HepG2 (cell line): ENCODE measurements around the gene EIF1AD. TPM values are rescaled to one million over a fixed set of nuclear protein-coding genes. Genes with fewer than 3 reads are reported as not detected.

ENCODE experiments used
- ATAC-seq: fragments of 200-7000 bp; cut with Tn5 transposase; 3 replicates; pipeline ENCODE4 v1.9.1; 2020; ENCODE audit warnings: mild to moderate bottlenecking, moderate library complexity
- BruUV-seq: library from RNA; stranded (reverse); fragments of 400-500 nt; replicated peaks from 2 replicates; lab custom pipeline; 2021; lab: Mats Ljungman, UMichigan
- CTCF ChIA-PET: fragments of 300-600 bp; formaldehyde crosslinking; extraction: SDS; loops from one replicate; lab custom pipeline; 2021; ENCODE audit warnings: low total read pairs, inconsistent platforms, low intra/inter-chr PET ratio; lab: Yijun Ruan, JAX
- POLR2A ChIA-PET: fragments of 350-600 bp; sonication (Branson Sonifier 250); formaldehyde crosslinking; loops from one replicate; lab custom pipeline; 2020; ENCODE audit warnings: antibody characterized with exemption, inconsistent platforms; lab: Yijun Ruan, JAX
- DNase-seq: peaks from one replicate; pipeline ENCODE4 v3.0.0-alpha.2; 2015; ENCODE audit warnings: low spot score
- FAIRE-seq: peaks from 3 replicates; lab custom pipeline; 2011; peaks lifted over from hg19 to GRCh38; lab: Jason Lieb, UNC
- H2AFZ ChIP-seq: one replicate; pipeline ENCODE4 v1.6.1; 2011; ENCODE audit warnings: low read length, inconsistent platforms
- H3K27ac ChIP-seq: fragments of 300-600 bp; 3 replicates; pipeline ENCODE4 v1.8.0; 2011; ENCODE audit warnings: mixed run types, mild to moderate bottlenecking, mixed read lengths, low read length, inconsistent platforms; ENCODE audit not compliant: insufficient read depth; ENCODE audit errors: extremely low read length
- H3K27me3 ChIP-seq, 2 experiments: fragments of 200-600 bp in 1 of 2; 2 replicates in 1 of 2; 3 replicates in 1 of 2; pipeline versions ENCODE4 v1.6.0 to v1.8.0; 2011; ENCODE audit warnings: low read length in 2 of 2, mild to moderate bottlenecking in 2 of 2, moderate library complexity in 2 of 2, inconsistent platforms in 1 of 2; ENCODE audit not compliant: insufficient read depth in 2 of 2, control insufficient read depth in 1 of 2
- H3K36me3 ChIP-seq, 2 experiments: fragments of 200-600 bp in 1 of 2; replicated peaks in 1 of 2; 2 replicates in 1 of 2; 3 replicates in 1 of 2; pipeline versions ENCODE4 v1.5.1 to v1.8.0; 2011; ENCODE audit warnings: low read length in 2 of 2, inconsistent platforms in 1 of 2; ENCODE audit not compliant: insufficient read depth in 2 of 2, control insufficient read depth in 1 of 2
- H3K4me1 ChIP-seq: 2 replicates; pipeline ENCODE4 v1.5.1; 2012; ENCODE audit warnings: low read length, inconsistent platforms; ENCODE audit not compliant: insufficient read depth
- H3K4me2 ChIP-seq: 2 replicates; pipeline ENCODE4 v1.6.0; 2011; ENCODE audit warnings: low read depth, low read length, inconsistent platforms
- H3K4me3 ChIP-seq, 3 experiments: fragments of 200-600 bp in 1 of 3; sonication (generic), shearing (Covaris generic) in 1 of 3; replicated peaks in 1 of 3; 2 replicates each; pipeline ENCODE4 v1.5.1; 2011 to 2016; ENCODE audit warnings: low read length in 3 of 3, inconsistent platforms in 2 of 3, low read depth in 2 of 3, mild to moderate bottlenecking in 2 of 3, control low read depth in 1 of 3, mixed read lengths in 1 of 3; ENCODE audit not compliant: insufficient read depth in 1 of 3
- H3K79me2 ChIP-seq: one replicate; pipeline ENCODE4 v1.6.1; 2011; ENCODE audit warnings: low read length, inconsistent platforms; ENCODE audit not compliant: insufficient read depth
- H3K9ac ChIP-seq: 2 replicates; pipeline ENCODE4 v1.6.0; 2011; ENCODE audit warnings: mild to moderate bottlenecking, low read depth, low read length, inconsistent platforms; ENCODE audit not compliant: insufficient read depth
- H3K9me3 ChIP-seq: 2 replicates; pipeline ENCODE4 v1.5.1; 2012; ENCODE audit warnings: mild to moderate bottlenecking, low read length
- H4K20me1 ChIP-seq: 2 replicates; pipeline ENCODE4 v1.6.0; 2011; ENCODE audit warnings: inconsistent platforms, mild to moderate bottlenecking, low read length, moderate library complexity; ENCODE audit not compliant: insufficient read depth
- ZNF234 ChIP-seq: sonication (generic); formaldehyde crosslinking; conservative IDR thresholded peaks from 2 replicates; pipeline ENCODE4 v1.5.1; 2020; ENCODE audit warnings: mild to moderate bottlenecking, missing genetic modification reagents
- ZNF281 ChIP-seq: sonication (generic); formaldehyde crosslinking; IDR thresholded peaks from 2 replicates; pipeline ENCODE4 v1.4.0; 2020; ENCODE audit warnings: missing genetic modification reagents, borderline replicate concordance
- ZNF512B ChIP-seq: sonication (generic); formaldehyde crosslinking; IDR thresholded peaks from 2 replicates; pipeline ENCODE4 v1.5.1; 2020; ENCODE audit warnings: missing genetic modification reagents, mild to moderate bottlenecking, borderline replicate concordance
- WGBS: methylation state at CpG from one replicate; pipeline ENCODE4 v1.1.6; 2017; ENCODE audit warnings: low lambda C conversion rate; 5-methylcytosine and 5-hydroxymethylcytosine counted together
- in situ Hi-C: cut with HindIII; loops from 2 replicates; pipeline ENCODE4 v1.10.0; 2017; ENCODE audit warnings: low pct_unique_long_range_greater_than_20kb; ENCODE audit not compliant: extremely low pct_ligation_motif_present
- intact Hi-C: fragments of 100-400 bp; cut with micrococcal nuclease; formaldehyde crosslinking; loops from one replicate; pipeline ENCODE4 v1.10.0; 2022; ENCODE audit not compliant: unreplicated experiment
- polyA plus RNA-seq, 8 experiments: library from polyadenylated mRNA; depleted of rRNA in 3 of 8; stranded (reverse) in 7 of 8; unstranded in 1 of 8; fragments of >200 nt; fragmentation: Illumina TruSeq in 4 of 8; extraction: Trizol in 4 of 8; gene quantifications; 2 replicates each; pipeline versions ENCODE4 v1.2.1 to v1.2.3, GENCODE V29; 2011 to 2016; ENCODE audit warnings: low read depth in 4 of 8, missing spikeins in 1 of 8, mixed read lengths in 1 of 8; ENCODE audit not compliant: insufficient read depth in 1 of 8
- total RNA-seq, 5 experiments: library from RNA; depleted of rRNA; stranded (reverse); fragments of >200 nt; fragmentation: Illumina TruSeq; extraction: Trizol; gene quantifications; 2 replicates each; pipeline ENCODE4 v1.2.3, GENCODE V29; 2016; ENCODE audit warnings: low read depth in 1 of 5
- TF ChIP-seq, protein P1 (sequence below): sonication (generic); formaldehyde crosslinking; IDR thresholded peaks from 2 replicates; pipeline ENCODE4 v1.4.0; 2020; ENCODE audit warnings: missing genetic modification reagents, mild to moderate bottlenecking, borderline replicate concordance

Gene EIF1AD
- total and polyA plus RNA-seq, 2 of the 13 experiments (the other 11 are each of a cell fraction or from before 2014, with no cell fraction given): 18.2 to 30.8 TPM

DNA sequence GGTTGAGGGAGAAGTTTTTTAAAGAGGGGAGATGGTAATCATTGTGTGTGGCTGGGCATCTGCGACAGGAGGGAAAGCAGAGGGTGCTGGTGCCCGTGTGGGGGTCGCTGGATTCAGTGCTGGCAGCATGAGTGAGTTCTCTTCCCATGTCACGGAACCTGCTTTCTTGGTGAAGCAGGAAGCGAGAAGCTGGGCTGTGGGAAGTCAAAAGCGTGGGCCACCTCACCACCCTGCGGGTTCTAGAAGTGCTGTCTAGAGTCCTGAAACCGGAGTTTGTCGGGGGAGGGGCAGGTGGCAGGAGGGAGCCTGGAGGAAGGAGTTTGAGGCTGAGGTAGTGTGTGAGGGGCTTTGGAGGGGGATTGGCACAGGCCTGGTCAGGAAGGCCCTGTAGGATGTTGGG lies 26.2 kb downstream of the EIF1AD start:
- Histone ChIP-seq H3K9me3 (no peaks in the 10 kb centered on the region), H3K4me1 (no peaks in the 10 kb centered on the region), H3K27ac (no peak overlapping the region), H3K4me2 (no peak overlapping the region), H3K36me3 (peaks cover 5 to 24% of the 10 kb centered on the region in 2 experiments), H4K20me1 (no peaks in the 10 kb centered on the region), H3K79me2 (no peaks in the 10 kb centered on the region), H3K9ac (no peak overlapping the region), H2AFZ (no peak overlapping the region), H3K4me3 (no peak overlapping the region), H3K27me3 (no peaks in the 10 kb centered on the region)
- in situ Hi-C loops (no loop called here), intact Hi-C loops (no loop called here)
- ATAC-seq (no peak), DNase-seq (no peak), FAIRE-seq (no peak)
- BruUV-seq: no TSS peak
- ChIA-PET POLR2A (no interaction called here), CTCF (no interaction called here)
- 98% methylated on average over 9 of the region's 9 CpGs for WGBS
- TF ChIP-seq, protein P1, sequence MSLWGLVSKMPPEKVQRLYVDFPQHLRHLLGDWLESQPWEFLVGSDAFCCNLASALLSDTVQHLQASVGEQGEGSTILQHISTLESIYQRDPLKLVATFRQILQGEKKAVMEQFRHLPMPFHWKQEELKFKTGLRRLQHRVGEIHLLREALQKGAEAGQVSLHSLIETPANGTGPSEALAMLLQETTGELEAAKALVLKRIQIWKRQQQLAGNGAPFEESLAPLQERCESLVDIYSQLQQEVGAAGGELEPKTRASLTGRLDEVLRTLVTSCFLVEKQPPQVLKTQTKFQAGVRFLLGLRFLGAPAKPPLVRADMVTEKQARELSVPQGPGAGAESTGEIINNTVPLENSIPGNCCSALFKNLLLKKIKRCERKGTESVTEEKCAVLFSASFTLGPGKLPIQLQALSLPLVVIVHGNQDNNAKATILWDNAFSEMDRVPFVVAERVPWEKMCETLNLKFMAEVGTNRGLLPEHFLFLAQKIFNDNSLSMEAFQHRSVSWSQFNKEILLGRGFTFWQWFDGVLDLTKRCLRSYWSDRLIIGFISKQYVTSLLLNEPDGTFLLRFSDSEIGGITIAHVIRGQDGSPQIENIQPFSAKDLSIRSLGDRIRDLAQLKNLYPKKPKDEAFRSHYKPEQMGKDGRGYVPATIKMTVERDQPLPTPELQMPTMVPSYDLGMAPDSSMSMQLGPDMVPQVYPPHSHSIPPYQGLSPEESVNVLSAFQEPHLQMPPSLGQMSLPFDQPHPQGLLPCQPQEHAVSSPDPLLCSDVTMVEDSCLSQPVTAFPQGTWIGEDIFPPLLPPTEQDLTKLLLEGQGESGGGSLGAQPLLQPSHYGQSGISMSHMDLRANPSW (CRISPR knock-in tag): no peak
- TF ChIP-seq ZNF512B (CRISPR knock-in tag) (no peak), ZNF234 (CRISPR knock-in tag) (no peak), ZNF281 (CRISPR knock-in tag) (0 out of 2 replicates have a peak, but pooled peaks have one; percentile 18)
